ENCODE measurements around the gene BCAM.

Gene BCAM

DNA sequence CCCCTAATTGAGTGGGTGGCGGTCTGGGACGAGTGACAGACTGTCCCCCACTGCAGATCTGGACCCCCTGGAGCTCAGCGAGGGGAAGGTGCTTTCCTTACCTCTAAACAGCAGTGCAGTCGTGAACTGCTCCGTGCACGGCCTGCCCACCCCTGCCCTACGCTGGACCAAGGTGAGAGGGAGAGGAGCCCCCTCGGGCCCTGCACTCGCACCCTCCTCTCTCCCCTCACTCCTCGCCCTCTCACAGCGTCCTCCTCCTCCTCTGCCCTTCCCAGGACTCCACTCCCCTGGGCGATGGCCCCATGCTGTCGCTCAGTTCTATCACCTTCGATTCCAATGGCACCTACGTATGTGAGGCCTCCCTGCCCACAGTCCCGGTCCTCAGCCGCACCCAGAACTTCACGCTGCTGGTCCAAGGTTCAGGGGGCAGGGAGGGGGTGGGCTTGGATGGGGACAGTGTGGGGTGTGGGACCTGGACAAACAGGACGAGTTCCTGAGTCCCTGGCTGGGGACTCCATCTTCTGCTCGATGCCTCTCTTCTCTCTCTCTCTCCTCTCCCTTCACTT lies 9.6 kb downstream of the BCAM start:
- TF ChIP-seq, protein P1, sequence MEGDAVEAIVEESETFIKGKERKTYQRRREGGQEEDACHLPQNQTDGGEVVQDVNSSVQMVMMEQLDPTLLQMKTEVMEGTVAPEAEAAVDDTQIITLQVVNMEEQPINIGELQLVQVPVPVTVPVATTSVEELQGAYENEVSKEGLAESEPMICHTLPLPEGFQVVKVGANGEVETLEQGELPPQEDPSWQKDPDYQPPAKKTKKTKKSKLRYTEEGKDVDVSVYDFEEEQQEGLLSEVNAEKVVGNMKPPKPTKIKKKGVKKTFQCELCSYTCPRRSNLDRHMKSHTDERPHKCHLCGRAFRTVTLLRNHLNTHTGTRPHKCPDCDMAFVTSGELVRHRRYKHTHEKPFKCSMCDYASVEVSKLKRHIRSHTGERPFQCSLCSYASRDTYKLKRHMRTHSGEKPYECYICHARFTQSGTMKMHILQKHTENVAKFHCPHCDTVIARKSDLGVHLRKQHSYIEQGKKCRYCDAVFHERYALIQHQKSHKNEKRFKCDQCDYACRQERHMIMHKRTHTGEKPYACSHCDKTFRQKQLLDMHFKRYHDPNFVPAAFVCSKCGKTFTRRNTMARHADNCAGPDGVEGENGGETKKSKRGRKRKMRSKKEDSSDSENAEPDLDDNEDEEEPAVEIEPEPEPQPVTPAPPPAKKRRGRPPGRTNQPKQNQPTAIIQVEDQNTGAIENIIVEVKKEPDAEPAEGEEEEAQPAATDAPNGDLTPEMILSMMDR (IDR thresholded peaks at IDR 0.05; ENCODE audit: low read depth, low read length): no peak
- no peak overlapping the region for H3K4me3 ChIP-seq (ENCODE audit: low read depth, low read length)

DNA sequence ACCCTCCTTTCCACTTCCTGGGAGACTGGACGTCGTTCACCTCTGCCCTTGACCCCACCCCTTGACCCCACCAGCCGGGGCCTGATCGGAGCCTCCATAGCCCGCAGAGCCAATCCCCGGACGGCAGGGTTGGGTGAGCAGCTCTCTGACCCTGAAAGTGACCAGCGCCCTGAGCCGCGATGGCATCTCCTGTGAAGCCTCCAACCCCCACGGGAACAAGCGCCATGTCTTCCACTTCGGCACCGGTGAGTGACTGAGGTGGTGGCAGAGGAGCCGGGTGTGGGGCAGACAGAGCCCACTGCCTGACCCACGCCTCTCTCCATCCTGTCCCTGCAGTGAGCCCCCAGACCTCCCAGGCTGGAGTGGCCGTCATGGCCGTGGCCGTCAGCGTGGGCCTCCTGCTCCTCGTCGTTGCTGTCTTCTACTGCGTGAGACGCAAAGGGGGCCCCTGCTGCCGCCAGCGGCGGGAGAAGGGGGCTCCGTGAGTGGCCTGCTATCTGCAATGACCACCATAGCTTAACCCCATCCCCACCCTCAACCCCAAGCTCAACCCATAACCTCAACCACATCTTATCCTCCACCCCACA lies 10.4 kb downstream of the BCAM start:
- no peak overlapping the region for H3K4me3 ChIP-seq (ENCODE audit: low read depth, low read length)
- TF ChIP-seq, protein P1 (IDR thresholded peaks at IDR 0.05; ENCODE audit: low read depth, low read length): no peak

DNA sequence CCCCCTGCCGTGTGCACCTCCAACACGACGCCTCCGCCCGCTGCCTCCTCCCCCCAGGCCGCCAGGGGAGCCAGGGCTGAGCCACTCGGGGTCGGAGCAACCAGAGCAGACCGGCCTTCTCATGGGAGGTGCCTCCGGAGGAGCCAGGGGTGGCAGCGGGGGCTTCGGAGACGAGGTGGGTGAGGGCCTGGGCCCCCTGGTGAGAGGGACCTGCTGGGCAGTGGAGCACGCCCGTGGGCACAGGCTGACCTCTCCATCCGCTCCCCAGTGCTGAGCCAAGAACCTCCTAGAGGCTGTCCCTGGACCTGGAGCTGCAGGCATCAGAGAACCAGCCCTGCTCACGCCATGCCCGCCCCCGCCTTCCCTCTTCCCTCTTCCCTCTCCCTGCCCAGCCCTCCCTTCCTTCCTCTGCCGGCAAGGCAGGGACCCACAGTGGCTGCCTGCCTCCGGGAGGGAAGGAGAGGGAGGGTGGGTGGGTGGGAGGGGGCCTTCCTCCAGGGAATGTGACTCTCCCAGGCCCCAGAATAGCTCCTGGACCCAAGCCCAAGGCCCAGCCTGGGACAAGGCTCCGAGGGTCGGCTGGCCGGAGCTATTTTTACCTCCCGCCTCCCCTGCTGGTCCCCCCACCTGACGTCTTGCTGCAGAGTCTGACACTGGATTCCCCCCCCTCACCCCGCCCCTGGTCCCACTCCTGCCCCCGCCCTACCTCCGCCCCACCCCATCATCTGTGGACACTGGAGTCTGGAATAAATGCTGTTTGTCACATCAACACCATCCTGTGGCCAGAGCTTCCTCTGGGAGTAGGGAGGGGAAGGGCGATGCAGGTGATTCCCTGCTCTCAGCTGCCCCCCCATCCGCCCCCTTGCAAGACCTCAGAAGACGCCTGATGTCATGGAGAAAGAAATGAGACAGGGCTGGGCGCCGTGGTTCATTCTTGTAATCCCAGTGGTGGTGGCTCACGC lies 12.0 kb downstream of the BCAM start:
- H3K4me3 ChIP-seq (ENCODE audit: low read depth, low read length): no peak overlapping the region
- TF ChIP-seq, protein P1 (IDR thresholded peaks at IDR 0.05; ENCODE audit: low read depth, low read length): no peak

DNA sequence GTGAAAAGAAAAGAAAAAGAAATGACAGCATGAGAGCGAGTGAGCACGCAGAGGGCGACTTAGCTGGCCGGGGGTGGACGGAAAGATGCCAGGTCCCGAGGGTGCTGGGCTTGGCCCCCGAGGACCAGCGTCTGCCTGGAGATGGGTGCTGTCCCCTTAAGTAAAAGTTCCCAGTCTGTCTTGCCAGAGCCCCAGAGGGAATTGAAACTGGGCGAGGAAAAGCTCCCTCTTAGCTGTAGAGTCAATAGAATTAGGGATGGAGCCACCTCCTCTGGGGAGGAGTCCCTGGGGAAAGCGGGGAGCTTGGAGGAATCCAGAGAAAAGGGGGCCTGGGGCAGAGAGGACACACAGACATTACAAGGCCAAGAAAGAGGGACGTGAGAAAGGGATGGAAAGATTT lies 13.3 kb downstream of the BCAM start:
- H3K4me3 ChIP-seq (ENCODE audit: low read depth, low read length): no peak overlapping the region
- TF ChIP-seq, protein P1 (IDR thresholded peaks at IDR 0.05; ENCODE audit: low read depth, low read length): no peak

DNA sequence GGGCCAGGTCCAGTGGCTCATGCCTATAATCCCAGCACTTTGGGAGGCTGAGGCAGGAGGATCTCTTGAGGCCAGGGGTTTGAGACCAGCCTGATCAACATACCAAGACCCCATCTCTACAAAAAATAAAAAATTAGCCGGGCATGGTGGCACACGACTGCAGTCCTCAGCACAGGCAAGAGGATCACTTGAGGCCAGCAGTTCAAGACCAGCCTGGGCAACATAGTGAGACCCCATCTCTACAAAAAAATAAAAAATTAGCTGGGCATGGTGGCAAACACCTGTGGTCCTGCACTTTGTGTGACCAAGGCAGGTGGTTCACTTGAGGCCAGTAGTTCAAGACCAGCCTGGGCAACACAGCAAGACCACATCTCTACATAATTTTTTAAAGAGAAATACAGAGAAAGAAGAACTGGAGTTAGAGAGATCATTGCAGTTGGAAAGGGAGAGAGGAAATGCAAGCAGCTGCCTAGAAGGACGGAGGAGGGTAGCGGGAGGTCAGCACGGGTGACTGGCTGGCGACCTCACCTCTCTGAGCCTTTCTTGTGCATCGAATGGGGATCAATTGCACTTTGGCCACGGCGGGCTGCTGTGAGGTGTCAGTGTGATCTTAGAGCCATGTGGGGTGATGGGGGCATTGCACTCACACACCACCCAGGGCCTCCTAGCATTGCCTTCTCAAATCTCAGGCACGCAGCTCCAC lies 13.9 kb downstream of the BCAM start:
- H3K4me3 ChIP-seq (ENCODE audit: low read depth, low read length): no peak overlapping the region
- TF ChIP-seq, protein P1 (IDR thresholded peaks at IDR 0.05; ENCODE audit: low read depth, low read length): no peak

DNA sequence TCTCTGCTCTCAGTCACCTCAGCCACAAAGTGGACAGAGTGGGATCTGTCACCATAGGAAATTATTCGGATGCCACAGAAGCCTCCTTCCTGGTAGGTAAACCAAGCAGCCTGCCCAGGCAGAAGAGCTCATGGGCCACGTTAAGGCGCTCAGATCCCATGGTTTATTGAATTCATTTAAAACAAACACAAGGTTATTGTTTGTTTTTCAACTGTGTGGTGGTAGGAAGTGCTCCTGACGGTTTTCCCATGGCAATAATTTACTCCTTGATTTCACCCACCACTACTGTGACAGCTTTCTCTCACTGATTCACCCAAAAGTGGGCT lies 14.4 kb downstream of the BCAM start:
- H3K4me3 ChIP-seq (ENCODE audit: low read depth, low read length): no peak overlapping the region
- TF ChIP-seq, protein P1 (IDR thresholded peaks at IDR 0.05; ENCODE audit: low read depth, low read length): no peak

Measured in WI38 (cell line).